Esophagus muscularis mucosa (tissue), 4 donors: ENCODE data around the gene MED25. TPM values are rescaled to one million over a fixed set of nuclear protein-coding genes. Genes with fewer than 3 reads are reported as not detected.

Source experiments
- DNase-seq: peaks from one replicate; pipeline ENCODE4 v3.0.0-alpha.2; 2017; ENCODE audit errors: extremely low spot score
- H3K27ac ChIP-seq, 4 donors: fragments of 200-600 bp; sonication (generic); replicated peaks in 1 of 4; 1 replicate in 3 of 4; 2 replicates in 1 of 4; pipeline ENCODE4 v1.5.1; 2016 to 2019; ENCODE audit warnings: mild to moderate bottlenecking in 1 of 4
- H3K27me3 ChIP-seq, 4 donors: fragments of 200-600 bp; sonication (generic); one replicate each; pipeline versions ENCODE4 v1.5.1 to v1.6.0; 2016 to 2019
- H3K36me3 ChIP-seq, 4 donors: fragments of 200-600 bp; sonication (generic); one replicate each; pipeline ENCODE4 v1.5.1; 2016 to 2019
- H3K4me1 ChIP-seq, 4 donors: fragments of 200-600 bp; sonication (generic); one replicate each; pipeline ENCODE4 v1.5.1; 2016 to 2019
- H3K4me3 ChIP-seq, 4 donors: fragments of 200-600 bp; sonication (generic); 1 replicate in 2 of 4; 2 replicates in 2 of 4; pipeline ENCODE4 v1.5.1; 2016 to 2019; ENCODE audit warnings: mild to moderate bottlenecking in 4 of 4, moderate library complexity in 1 of 4
- H3K9me3 ChIP-seq, 4 donors: fragments of 200-600 bp; sonication (generic); 1 replicate in 3 of 4; 2 replicates in 1 of 4; pipeline ENCODE4 v1.5.1; 2016 to 2019
- CTCF ChIP-seq, 3 experiments: fragments of 200-600 bp in 2 of 3; fragments of 450-650 bp in 1 of 3; sonication (generic) in 2 of 3; IDR thresholded peaks; one replicate each; pipeline ENCODE4 v1.5.1; 2017 to 2019; ENCODE audit warnings: antibody characterized with exemption in 3 of 3, mild to moderate bottlenecking in 2 of 3, moderate library complexity in 1 of 3
- EP300 ChIP-seq: sonication (generic); formaldehyde crosslinking; IDR thresholded peaks from one replicate; pipeline ENCODE4 v1.6.1; 2017; ENCODE audit warnings: antibody characterized with exemption
- POLR2A ChIP-seq: fragments of 450-650 bp; IDR thresholded peaks from one replicate; pipeline ENCODE4 v1.6.1; 2017; ENCODE audit warnings: antibody characterized with exemption, moderate library complexity, mild to moderate bottlenecking, low read depth
- POLR2AphosphoS5 ChIP-seq, 2 donors: sonication (generic); formaldehyde crosslinking; IDR thresholded peaks; one replicate each; pipeline ENCODE4 v1.6.1; 2017; ENCODE audit warnings: antibody characterized with exemption in 2 of 2
- WGBS: methylation state at CpG from one replicate; pipeline ENCODE4 v1.1.5; 2018; 5-methylcytosine and 5-hydroxymethylcytosine counted together
- intact Hi-C: fragments of 100-400 bp; cut with DNase I; formaldehyde crosslinking; loops from one replicate; pipeline ENCODE4 v1.15.1; 2023
- total RNA-seq, 4 donors: library from RNA; depleted of rRNA; stranded (reverse); fragments of >200 nt; gene quantifications; one replicate each; pipeline versions ENCODE4 v1.1.0 to v1.2.1, GENCODE V29; 2016

MED25 gene
- total RNA-seq, 4 donors from 2014 or later = 22.5 to 36.0 (median 34.1) TPM

GRCh38 chr19:49858088-49858985 lies 40.2 kb downstream of the MED25 start:
- TF ChIP-seq CTCF (IDR thresholded peaks at IDR 0.05) (no peak), EP300 (no peak), POLR2AphosphoS5 (IDR thresholded peaks at IDR 0.05) (no peak), POLR2A (no peak)
- intact Hi-C loops = no loop called here
- peaks cover 31 to 93% (median 91%) of the 10 kb centered on the region in 4 donors for H3K36me3 ChIP-seq
- no peaks in the 10 kb centered on the region for H3K27me3 ChIP-seq
- no peak for DNase-seq
- WGBS = 88% methylated on average over 31 of the region's 37 CpGs
- H3K4me3 ChIP-seq = no peak overlapping the region
- H3K4me1 ChIP-seq = peaks cover 6 to 34% (median 30%) of the 10 kb centered on the region in 4 donors
- peak overlapping the region in 1 of 4 donors; percentile 18 for H3K27ac ChIP-seq
- no peaks in the 10 kb centered on the region for H3K9me3 ChIP-seq

GRCh38 chr19:49859682-49860335 lies 41.7 kb downstream of the MED25 start:
- no peak for DNase-seq
- peak overlapping the region; percentile 70 to 77 (median 74) for H3K27ac ChIP-seq
- H3K4me1 ChIP-seq = peaks cover 2 to 27% (median 22%) of the 10 kb centered on the region in 4 donors
- intact Hi-C loops = no loop called here
- H3K9me3 ChIP-seq = no peaks in the 10 kb centered on the region
- peaks cover 36 to 100% (median 99%) of the 10 kb centered on the region in 4 donors for H3K36me3 ChIP-seq
- TF ChIP-seq POLR2AphosphoS5 (IDR thresholded peaks at IDR 0.05) = no peak
- TF ChIP-seq EP300 = no peak
- no peak for TF ChIP-seq POLR2A
- TF ChIP-seq CTCF (IDR thresholded peaks at IDR 0.05) = no peak
- 89% methylated on average over 22 of the region's 22 CpGs for WGBS
- H3K27me3 ChIP-seq = no peaks in the 10 kb centered on the region
- no peak overlapping the region for H3K4me3 ChIP-seq

GRCh38 chr19:49860336-49861102 lies 42.4 kb downstream of the MED25 start:
- DNase-seq = no peak
- H3K27ac ChIP-seq = peak overlapping the region; percentile 70 to 77 (median 74)
- H3K9me3 ChIP-seq = no peaks in the 10 kb centered on the region
- peaks cover 30 to 96% (median 93%) of the 10 kb centered on the region in 4 donors for H3K36me3 ChIP-seq
- H3K4me1 ChIP-seq = peaks cover 9 to 34% (median 26%) of the 10 kb centered on the region in 4 donors
- H3K4me3 ChIP-seq = peak overlapping the region in 1 of 4 donors; percentile 28
- no peak for TF ChIP-seq POLR2A
- no peak for TF ChIP-seq CTCF (IDR thresholded peaks at IDR 0.05)
- TF ChIP-seq EP300 = no peak
- no peak for TF ChIP-seq POLR2AphosphoS5 (IDR thresholded peaks at IDR 0.05)
- 79% methylated on average over 5 of the region's 17 CpGs for WGBS
- no peaks in the 10 kb centered on the region for H3K27me3 ChIP-seq
- intact Hi-C loops = no loop called here

- H3K27me3 ChIP-seq = no peaks in the 10 kb centered on the region
- no peaks in the 10 kb centered on the region for H3K9me3 ChIP-seq
- peak overlapping the region; percentile 70 to 77 (median 74) for H3K27ac ChIP-seq
- peak; percentile 92 for DNase-seq
- intact Hi-C loops = no loop called here
- peaks cover 15 to 40% (median 32%) of the 10 kb centered on the region in 4 donors for H3K4me1 ChIP-seq
- peaks cover 30 to 90% (median 87%) of the 10 kb centered on the region in 4 donors for H3K36me3 ChIP-seq
- peak overlapping the region in 1 of 4 donors; percentile 28 for H3K4me3 ChIP-seq
- TF ChIP-seq CTCF (IDR thresholded peaks at IDR 0.05) (no peak), POLR2AphosphoS5 (IDR thresholded peaks at IDR 0.05) (no peak), POLR2A (no peak), EP300 (no peak)
- WGBS = 44% methylated on average over 11 of the region's 13 CpGs
Measured at GRCh38 chr19:49861107-49861506, 43.0 kb downstream of the MED25 start.
